Ishikawa (cell line): ENCODE measurements around the gene BACH2.

Experiments used
- CEBPB ChIP-seq: IDR thresholded peaks from 2 replicates; pipeline ENCODE4 v1.6.1; 2012
- CREB1 ChIP-seq: IDR thresholded peaks from 2 replicates; pipeline ENCODE4 v1.6.1; 2012; ENCODE audit warnings: low read depth
- EGR1 ChIP-seq: IDR thresholded peaks from 2 replicates; pipeline ENCODE4 v1.6.1; 2012
- EP300 ChIP-seq: IDR thresholded peaks from 2 replicates; pipeline ENCODE4 v1.6.1; 2012; ENCODE audit warnings: borderline replicate concordance
- FOXM1 ChIP-seq: IDR thresholded peaks from 2 replicates; pipeline ENCODE4 v1.6.1; 2012; ENCODE audit warnings: low read depth, borderline replicate concordance
- NFIC ChIP-seq: IDR thresholded peaks from 2 replicates; pipeline ENCODE4 v1.6.1; 2012
- RAD21 ChIP-seq: IDR thresholded peaks from 2 replicates; pipeline ENCODE4 v1.6.1; 2012; ENCODE audit warnings: low read depth
- TAF1 ChIP-seq: IDR thresholded peaks from 2 replicates; pipeline ENCODE4 v1.6.1; 2012; ENCODE audit warnings: low read depth, mild to moderate bottlenecking
- TCF12 ChIP-seq: IDR thresholded peaks from 2 replicates; pipeline ENCODE4 v1.6.1; 2012; ENCODE audit warnings: low read depth
- TEAD4 ChIP-seq: IDR thresholded peaks from 2 replicates; pipeline ENCODE4 v1.6.1; 2012
- YY1 ChIP-seq: IDR thresholded peaks from 2 replicates; pipeline ENCODE4 v1.6.1; 2012; ENCODE audit warnings: low read depth
- ZBTB7A ChIP-seq: IDR thresholded peaks from 2 replicates; pipeline ENCODE4 v1.6.1; 2012; ENCODE audit warnings: low read depth
- TF ChIP-seq, protein P1 (sequence below): IDR thresholded peaks from 2 replicates; pipeline ENCODE4 v1.6.1; 2012; ENCODE audit warnings: low read depth, mild to moderate bottlenecking
- TF ChIP-seq, protein P2 (sequence below): IDR thresholded peaks from 2 replicates; pipeline ENCODE4 v1.6.1; 2012
- TF ChIP-seq, protein P3 (sequence below): IDR thresholded peaks from 2 replicates; pipeline ENCODE4 v1.6.1; 2012

BACH2 gene

DNA sequence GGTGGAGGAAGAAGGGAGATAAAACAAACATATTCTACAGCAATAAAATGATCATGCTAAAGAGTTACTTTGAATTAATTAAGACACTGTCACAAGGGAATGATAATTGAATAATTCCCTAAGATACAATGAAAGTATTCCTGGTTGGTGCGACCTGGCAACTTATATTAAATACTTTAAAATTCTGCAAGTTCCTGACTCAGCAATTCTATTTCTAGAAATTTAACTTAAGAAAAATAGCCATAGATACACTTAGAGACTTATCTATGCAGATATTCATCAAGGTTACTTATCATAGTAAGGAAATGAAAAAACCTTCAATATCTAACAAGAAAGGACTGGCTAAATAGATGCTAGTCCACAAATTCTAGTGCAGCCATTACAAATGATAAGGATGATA is 156.0 kb downstream of the BACH2 start:
- TF ChIP-seq EGR1 (no peak), TAF1 (no peak), CREB1 (no peak), ZBTB7A (no peak), NFIC (no peak), CEBPB (no peak), RAD21 (no peak), FOXM1 (no peak), EP300 (no peak), YY1 (no peak), TEAD4 (no peak), TCF12 (no peak)
- TF ChIP-seq, protein P1, sequence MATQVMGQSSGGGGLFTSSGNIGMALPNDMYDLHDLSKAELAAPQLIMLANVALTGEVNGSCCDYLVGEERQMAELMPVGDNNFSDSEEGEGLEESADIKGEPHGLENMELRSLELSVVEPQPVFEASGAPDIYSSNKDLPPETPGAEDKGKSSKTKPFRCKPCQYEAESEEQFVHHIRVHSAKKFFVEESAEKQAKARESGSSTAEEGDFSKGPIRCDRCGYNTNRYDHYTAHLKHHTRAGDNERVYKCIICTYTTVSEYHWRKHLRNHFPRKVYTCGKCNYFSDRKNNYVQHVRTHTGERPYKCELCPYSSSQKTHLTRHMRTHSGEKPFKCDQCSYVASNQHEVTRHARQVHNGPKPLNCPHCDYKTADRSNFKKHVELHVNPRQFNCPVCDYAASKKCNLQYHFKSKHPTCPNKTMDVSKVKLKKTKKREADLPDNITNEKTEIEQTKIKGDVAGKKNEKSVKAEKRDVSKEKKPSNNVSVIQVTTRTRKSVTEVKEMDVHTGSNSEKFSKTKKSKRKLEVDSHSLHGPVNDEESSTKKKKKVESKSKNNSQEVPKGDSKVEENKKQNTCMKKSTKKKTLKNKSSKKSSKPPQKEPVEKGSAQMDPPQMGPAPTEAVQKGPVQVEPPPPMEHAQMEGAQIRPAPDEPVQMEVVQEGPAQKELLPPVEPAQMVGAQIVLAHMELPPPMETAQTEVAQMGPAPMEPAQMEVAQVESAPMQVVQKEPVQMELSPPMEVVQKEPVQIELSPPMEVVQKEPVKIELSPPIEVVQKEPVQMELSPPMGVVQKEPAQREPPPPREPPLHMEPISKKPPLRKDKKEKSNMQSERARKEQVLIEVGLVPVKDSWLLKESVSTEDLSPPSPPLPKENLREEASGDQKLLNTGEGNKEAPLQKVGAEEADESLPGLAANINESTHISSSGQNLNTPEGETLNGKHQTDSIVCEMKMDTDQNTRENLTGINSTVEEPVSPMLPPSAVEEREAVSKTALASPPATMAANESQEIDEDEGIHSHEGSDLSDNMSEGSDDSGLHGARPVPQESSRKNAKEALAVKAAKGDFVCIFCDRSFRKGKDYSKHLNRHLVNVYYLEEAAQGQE: no peak
- TF ChIP-seq, protein P2, sequence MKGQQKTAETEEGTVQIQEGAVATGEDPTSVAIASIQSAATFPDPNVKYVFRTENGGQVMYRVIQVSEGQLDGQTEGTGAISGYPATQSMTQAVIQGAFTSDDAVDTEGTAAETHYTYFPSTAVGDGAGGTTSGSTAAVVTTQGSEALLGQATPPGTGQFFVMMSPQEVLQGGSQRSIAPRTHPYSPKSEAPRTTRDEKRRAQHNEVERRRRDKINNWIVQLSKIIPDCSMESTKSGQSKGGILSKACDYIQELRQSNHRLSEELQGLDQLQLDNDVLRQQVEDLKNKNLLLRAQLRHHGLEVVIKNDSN: no peak
- TF ChIP-seq, protein P3, sequence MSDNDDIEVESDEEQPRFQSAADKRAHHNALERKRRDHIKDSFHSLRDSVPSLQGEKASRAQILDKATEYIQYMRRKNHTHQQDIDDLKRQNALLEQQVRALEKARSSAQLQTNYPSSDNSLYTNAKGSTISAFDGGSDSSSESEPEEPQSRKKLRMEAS: no peak

DNA sequence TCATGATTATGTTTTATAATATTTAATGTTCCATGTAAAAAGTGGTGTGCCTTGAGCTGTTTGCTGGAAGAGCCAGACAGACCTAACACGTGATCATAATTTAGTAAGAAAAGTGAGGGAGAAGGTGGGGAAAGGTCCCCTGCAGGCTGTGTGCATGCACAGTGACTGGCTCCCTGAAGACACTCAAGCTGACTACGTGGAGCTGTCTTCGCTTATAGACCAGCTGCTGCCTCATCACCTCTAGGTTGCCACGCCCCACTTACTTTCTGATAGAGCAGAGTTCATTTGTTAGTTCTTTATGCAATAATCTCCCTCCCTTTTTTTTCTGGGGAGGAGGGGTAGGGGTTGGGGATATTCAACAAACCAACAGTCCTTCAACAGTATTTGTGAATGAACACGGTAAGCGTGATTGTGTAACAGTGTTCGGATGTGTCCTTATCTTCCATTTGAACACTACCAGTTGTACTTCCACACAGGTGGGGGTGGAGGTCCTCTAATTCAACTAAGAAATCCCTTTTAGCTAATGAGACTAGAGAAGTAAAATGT is 157.3 kb downstream of the BACH2 start:
- TF ChIP-seq YY1: no peak
- no peak for TF ChIP-seq EGR1
- no peak for TF ChIP-seq ZBTB7A
- TF ChIP-seq RAD21: no peak
- TF ChIP-seq TAF1: no peak
- no peak for TF ChIP-seq TCF12
- TF ChIP-seq, protein P1: no peak
- TF ChIP-seq FOXM1: no peak
- TF ChIP-seq, protein P2: no peak
- TF ChIP-seq EP300: no peak
- no peak for TF ChIP-seq CREB1
- TF ChIP-seq TEAD4: no peak
- no peak for TF ChIP-seq NFIC
- TF ChIP-seq, protein P3: no peak
- TF ChIP-seq CEBPB: no peak

DNA sequence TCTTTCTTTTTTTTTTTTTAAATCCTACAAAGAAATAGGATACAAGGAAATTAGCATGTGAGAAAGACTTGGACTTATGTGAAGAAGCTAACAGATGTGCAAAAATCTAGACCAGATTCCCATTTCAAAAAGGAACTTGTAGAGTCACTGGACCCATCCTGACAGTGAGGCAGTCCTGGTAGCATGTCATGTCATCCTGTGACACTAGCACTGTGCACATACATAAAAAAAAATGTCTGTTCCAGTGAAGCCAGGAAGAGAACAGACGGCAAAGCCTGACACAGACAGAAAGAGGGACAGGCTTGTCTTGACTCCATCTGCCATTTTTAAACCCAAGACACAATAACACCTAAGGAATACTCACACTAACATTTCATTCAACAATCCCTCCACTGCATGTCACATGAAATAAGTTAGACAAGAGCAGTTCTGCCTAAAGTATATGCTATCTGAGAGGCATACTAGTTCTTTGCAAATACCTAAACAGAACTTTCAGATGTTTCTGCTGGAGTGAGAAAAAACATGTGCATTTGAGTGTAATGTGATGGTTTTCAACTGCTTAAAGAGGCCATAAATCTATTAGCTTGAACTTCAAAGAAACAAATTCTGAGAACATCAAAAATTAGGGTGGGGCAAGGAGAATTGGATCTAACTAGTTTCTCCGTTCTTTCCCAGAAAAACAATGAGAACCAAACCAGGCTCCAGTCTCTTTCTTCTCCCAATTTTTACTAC is 159.6 kb downstream of the BACH2 start:
- TF ChIP-seq EP300: no peak
- TF ChIP-seq, protein P1: no peak
- no peak for TF ChIP-seq RAD21
- TF ChIP-seq CREB1: no peak
- TF ChIP-seq TAF1: no peak
- TF ChIP-seq YY1: no peak
- no peak for TF ChIP-seq NFIC
- TF ChIP-seq, protein P3: no peak
- no peak for TF ChIP-seq EGR1
- no peak for TF ChIP-seq TCF12
